DND-41 (cell line): ENCODE measurements around the gene COX5B.
"Not testable (repeated sequence)": the region's sequence is repeated elsewhere in the genome, so short reads cannot be mapped to it uniquely, and the experiment has no call there.

Experiments
- CTCF ChIP-seq: IDR thresholded peaks from 2 replicates; pipeline ENCODE4 v1.5.1; 2012; ENCODE audit warnings: borderline replicate concordance, low read length, moderate library complexity, mild to moderate bottlenecking; ENCODE audit not compliant: poor library complexity, severe bottlenecking; ENCODE audit errors: extremely low read depth
- EZH2 ChIP-seq: IDR thresholded peaks from 3 replicates; pipeline ENCODE4 v1.6.1; 2012; ENCODE audit warnings: borderline replicate concordance, low read depth, mild to moderate bottlenecking, moderate library complexity, low read length, inconsistent platforms; ENCODE audit not compliant: severe bottlenecking

DNA sequence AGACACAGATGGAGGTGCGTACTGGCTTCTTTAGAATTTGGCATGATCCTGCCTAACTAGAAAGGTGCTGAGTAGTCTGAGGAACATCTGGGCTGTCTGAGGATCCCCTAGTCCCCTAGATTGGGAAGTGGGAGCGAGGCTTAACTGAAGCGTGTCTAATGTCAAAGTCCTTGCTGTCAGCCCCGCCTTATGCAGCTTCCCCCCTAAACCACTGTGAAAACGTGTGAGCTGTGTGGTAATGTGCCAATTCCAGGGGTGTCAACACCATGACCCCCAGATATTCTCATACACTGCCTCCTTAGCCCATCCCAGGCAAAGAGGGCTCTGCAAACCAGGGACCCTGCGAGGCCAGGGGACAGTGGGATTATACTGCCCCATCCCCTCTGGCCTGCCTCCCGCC lies 34.0 kb upstream of the COX5B start:
- TF ChIP-seq CTCF, EZH2: not testable (repeated sequence)
